Colonic mucosa (tissue), 4 donors: ENCODE measurements around the gene ASTN2. TPM values are rescaled to one million over a fixed set of nuclear protein-coding genes. Genes with fewer than 3 reads are reported as not detected.

Source experiments
- DNase-seq: peaks from one replicate; pipeline ENCODE4 v3.0.0-alpha.2; 2020
- H3K27ac ChIP-seq: fragments of 200-600 bp; one replicate; pipeline ENCODE4 v1.8.0; 2021
- H3K27me3 ChIP-seq: fragments of 200-600 bp; one replicate; pipeline ENCODE4 v1.8.0; 2021
- H3K36me3 ChIP-seq: fragments of 200-600 bp; one replicate; pipeline ENCODE4 v1.8.0; 2021
- H3K4me1 ChIP-seq: fragments of 200-600 bp; one replicate; pipeline ENCODE4 v1.8.0; 2021; ENCODE audit warnings: mild to moderate bottlenecking
- H3K4me3 ChIP-seq: fragments of 200-600 bp; one replicate; pipeline ENCODE4 v1.8.0; 2021
- H3K9ac ChIP-seq, 2 donors: one replicate each; pipeline ENCODE4 v1.7.0; 2013; ENCODE audit warnings: control low read depth in 2 of 2, low read depth in 2 of 2, low read length in 2 of 2
- H3K9me3 ChIP-seq: fragments of 200-600 bp; one replicate; pipeline ENCODE4 v1.8.0; 2021
- CTCF ChIP-seq: fragments of 200-600 bp; IDR thresholded peaks from one replicate; pipeline ENCODE4 v1.8.0; 2022; ENCODE audit warnings: antibody characterized with exemption, mild to moderate bottlenecking
- intact Hi-C: fragments of 100-400 bp; cut with DNase I; formaldehyde crosslinking; loops from one replicate; pipeline ENCODE4 v1.14.1; 2022
- total RNA-seq, 2 donors: library from RNA; stranded (reverse); fragmentation: NEBNext Ultra II Directional in 1 of 2; extraction: Animal tissue kit (Norgen Biotek cat#: 25700) in 1 of 2; gene quantifications; one replicate each; pipeline ENCODE4 v1.2.1, GENCODE V29; 2021
- donor health status: healthy.
- donor health status: DM: no; HTN: no; CAD: no.
- donor health status: DM: no; HTN: no; CAD: no.

Gene ASTN2
- total RNA-seq, 2 donors from 2014 or later: 2.5 to 6.1 TPM

- Histone ChIP-seq H3K27ac (no peak overlapping the region), H3K4me3 (no peak overlapping the region), H3K4me1 (no peaks in the 10 kb centered on the region), H3K9me3 (no peaks in the 10 kb centered on the region), H3K36me3 (no peaks in the 10 kb centered on the region), H3K9ac (no peak overlapping the region), H3K27me3 (no peaks in the 10 kb centered on the region)
- TF ChIP-seq CTCF: no peak
- no peak for DNase-seq
- intact Hi-C loops: no loop called here
These were observed 710.4 kb downstream of the ASTN2 start for GRCh38 chr9:116704470-116704869.

DNA sequence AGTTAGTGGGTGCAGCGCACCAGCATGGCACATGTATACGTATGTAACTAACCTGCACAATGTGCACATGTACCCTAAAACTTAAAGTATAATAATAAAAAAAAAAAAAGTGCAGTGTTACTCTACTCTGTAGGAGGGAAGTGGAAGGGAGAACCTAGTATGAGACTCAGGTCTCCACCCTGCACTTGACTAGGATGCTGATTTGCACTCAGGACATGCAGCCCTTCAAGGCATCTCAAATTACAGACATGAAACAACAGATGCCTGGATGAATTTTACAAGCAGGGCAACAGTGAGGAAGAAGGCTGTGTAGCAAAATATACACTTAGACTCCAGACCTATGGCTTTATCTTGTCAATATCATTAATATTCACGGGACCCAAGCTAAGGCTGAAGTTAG lies 711.2 kb downstream of the ASTN2 start:
- H3K4me3 ChIP-seq: no peak overlapping the region
- TF ChIP-seq CTCF: no peak
- no peaks in the 10 kb centered on the region for H3K9me3 ChIP-seq
- H3K36me3 ChIP-seq: peaks cover 6% of the 10 kb centered on the region
- no peak for DNase-seq
- intact Hi-C loops: no loop called here
- H3K27me3 ChIP-seq: no peaks in the 10 kb centered on the region
- H3K27ac ChIP-seq: no peak overlapping the region
- H3K4me1 ChIP-seq: no peaks in the 10 kb centered on the region
- H3K9ac ChIP-seq: no peak overlapping the region

DNA sequence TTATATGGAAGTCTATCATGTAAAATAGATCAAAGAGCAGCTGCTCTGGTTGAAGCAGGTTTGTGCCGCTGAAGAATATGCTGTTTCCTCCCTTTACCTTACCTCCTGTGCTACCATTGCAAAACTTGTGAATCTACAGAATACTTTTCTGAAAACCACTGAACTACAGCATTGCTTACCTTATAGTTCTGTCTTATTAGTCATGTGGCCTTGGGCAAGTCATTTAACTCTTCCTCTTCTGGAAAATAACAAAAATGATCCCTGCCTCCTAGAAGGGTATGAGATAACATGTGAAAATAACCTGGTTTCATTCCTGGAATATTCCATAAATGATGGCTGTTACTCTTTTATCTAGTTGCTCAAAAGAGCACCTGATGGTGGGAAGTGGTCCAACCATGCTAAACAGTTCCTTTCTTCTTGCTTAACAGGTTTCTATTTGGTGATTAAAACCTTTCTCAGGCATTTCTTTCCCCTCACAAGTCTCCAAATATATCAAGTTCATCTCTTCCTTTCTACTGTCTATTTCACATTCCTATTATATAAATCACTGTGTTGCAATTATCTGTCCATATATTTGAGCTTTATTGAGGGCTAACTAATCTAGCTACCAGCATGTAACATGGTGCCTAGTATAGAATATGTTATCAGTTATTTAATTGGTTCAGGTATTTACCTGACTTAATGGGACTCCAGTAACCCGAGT lies 712.8 kb downstream of the ASTN2 start:
- Histone ChIP-seq H3K4me3 (no peak overlapping the region), H3K27ac (no peak overlapping the region), H3K36me3 (peaks cover 16% of the 10 kb centered on the region), H3K9me3 (no peaks in the 10 kb centered on the region), H3K27me3 (no peaks in the 10 kb centered on the region), H3K4me1 (no peaks in the 10 kb centered on the region), H3K9ac (no peak overlapping the region)
- intact Hi-C loops: no loop called here
- no peak for TF ChIP-seq CTCF
- no peak for DNase-seq

GRCh38 chr9:116700882-116701865 lies 713.7 kb downstream of the ASTN2 start:
- intact Hi-C loops: no loop called here
- no peaks in the 10 kb centered on the region for H3K4me1 ChIP-seq
- DNase-seq: no peak
- no peaks in the 10 kb centered on the region for H3K27me3 ChIP-seq
- H3K4me3 ChIP-seq: no peak overlapping the region
- no peaks in the 10 kb centered on the region for H3K9me3 ChIP-seq
- H3K9ac ChIP-seq: no peak overlapping the region
- peaks cover 16% of the 10 kb centered on the region for H3K36me3 ChIP-seq
- no peak overlapping the region for H3K27ac ChIP-seq
- no peak for TF ChIP-seq CTCF

DNA sequence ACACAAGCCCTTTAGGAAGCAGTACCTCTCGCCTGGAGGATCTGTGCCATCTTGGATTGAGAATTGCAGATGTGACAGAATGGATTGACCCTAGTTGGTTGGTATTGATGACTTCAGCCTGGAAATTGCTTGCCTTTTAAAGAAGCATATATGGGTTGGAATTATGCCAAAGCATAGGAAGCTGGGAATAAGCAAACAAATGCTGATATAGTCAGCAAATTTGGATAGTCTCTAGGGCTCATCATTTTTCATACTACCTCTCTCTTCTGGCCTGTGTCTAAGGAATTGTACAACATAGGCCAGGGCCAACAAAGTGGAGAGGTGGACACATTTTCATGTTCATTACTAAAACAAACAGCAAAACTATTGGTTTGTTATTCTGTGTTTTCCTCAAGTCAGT lies 714.6 kb downstream of the ASTN2 start:
- TF ChIP-seq CTCF: no peak

More for the DNA sequence above, 714.6 kb downstream of the ASTN2 start:
- Histone ChIP-seq H3K36me3 (peaks cover 16% of the 10 kb centered on the region), H3K4me3 (no peak overlapping the region), H3K9me3 (no peaks in the 10 kb centered on the region), H3K4me1 (no peaks in the 10 kb centered on the region), H3K27ac (no peak overlapping the region), H3K9ac (no peak overlapping the region), H3K27me3 (no peaks in the 10 kb centered on the region)
- no peak for DNase-seq
- intact Hi-C loops: no loop called here
